IPS DF 4.7 (cell line): Measurements from ENCODE around the gene KIF21B.

Source experiments
- DNase-seq: peaks from one replicate; pipeline ENCODE4 v3.0.0-alpha.2; 2013; ENCODE audit warnings: low spot score; ENCODE audit errors: extremely low read depth

The KIF21B gene

DNA sequence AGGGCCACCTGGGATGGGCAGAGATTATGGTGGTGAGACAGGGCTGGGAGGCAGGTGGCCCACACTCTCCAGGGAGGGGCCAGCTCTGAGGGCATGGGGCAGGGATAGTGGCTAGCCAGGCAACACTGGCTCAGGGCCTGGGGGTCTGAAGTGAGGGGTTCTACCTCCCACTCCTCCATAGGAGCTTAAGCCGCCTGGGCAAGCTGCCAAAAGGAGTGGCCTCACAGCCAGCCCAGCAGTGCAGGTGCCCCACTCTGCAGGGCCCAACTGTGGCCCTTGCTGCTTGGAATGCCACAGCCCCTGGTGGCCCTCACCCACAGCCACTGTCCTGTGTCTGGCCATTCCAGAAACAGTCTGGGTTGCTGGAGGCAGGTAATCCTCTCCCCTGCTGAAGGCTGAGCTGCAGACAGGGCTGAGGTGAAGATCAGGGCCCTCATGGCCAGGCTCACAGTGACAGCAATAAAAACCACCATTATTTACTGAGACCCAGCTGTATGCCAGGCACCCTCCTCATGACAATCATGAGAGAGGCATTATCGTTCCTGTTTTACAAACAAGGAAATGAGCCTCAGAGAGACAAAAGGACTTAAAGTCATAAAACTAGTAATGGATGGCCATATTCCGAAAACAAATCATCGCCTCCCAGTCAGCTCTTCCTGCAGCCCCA lies 31.0 kb downstream of the KIF21B start:
- DNase-seq, result no peak

DNA sequence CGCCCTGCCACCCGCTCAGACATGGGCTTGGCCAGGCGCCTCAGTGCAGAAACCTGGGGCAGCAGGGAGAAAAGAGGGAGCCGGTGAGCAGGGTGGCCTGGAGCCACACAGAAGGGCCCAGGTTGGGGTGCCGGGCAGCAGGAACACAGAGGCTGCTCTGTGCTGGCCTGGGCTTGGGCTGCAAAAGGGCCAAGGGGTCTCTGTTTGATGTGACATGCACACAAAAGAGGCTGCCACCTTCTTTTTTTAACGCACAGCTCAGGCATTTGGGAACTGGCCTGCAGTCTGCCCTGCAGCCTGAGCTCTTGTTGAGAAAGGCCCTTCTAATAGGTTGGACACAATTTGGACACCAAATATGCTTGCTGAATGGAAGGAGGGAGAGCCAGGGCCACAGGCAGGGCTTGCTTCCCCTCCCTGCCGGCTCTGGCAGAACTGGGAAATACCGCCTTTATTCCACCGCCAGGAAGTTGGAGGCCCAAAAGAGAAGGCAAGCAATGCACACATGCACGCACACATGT lies 32.4 kb downstream of the KIF21B start:
- DNase-seq, result no peak

DNA sequence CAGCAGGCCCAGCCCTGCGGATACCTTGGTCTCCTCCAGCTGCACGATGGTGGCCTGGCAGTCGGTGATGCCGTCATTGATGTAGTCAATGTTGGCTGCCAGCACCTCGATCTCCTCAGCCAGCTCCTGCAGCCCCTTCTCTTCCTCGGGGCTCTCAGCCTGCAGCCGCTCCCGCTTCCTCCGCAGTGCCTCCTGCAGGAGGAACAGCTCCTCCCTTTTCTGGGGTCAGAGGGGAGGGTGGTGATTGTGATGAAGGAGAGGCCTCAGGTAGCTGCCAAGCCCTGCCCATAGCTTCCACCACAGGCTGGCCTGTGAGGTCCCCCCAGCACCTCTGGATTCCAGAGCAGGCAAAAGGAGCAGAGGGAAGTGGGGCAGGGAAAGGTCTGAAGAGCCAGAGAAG lies 33.4 kb downstream of the KIF21B start:
- DNase-seq, result no peak

DNA sequence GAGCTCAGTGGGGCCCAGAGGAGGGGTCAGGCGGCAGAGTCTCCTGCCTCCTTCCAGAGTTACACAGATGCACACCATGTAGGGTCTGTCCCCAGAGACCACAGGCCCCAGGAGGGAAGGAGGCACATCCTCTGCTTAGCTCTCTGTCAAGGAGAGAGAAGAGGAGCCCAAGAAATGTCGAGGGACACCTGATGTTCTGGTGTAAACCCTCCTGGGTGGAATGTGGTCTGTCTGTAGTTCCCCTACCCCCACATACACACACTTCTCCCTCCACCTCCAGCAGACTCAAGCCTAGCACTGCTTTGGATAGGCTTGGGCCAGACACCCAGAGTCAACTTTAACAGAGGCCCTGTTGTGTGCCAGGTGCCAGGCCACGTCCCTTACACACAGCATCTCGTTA lies 34.2 kb downstream of the KIF21B start:
- DNase-seq, result no peak

DNA sequence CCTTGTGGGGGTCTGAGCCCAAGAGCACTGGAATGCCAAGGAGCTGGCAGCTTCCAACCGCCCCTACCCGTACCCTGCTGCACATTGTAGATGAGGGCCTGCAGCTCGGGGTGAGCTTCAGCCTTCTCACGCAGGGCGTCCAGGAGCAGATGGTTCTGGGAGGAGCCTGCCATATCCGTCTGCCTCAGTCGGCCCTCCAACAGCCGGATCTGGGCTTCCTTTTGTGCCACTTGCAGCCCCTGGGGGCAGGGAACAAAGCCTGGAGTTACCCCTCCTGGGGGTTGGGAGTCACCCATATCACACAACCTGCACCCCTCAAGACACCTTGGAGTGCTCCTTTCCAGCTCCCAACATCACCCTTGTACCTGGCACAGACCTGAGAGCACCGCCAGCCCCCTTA lies 34.8 kb downstream of the KIF21B start:
- no peak for DNase-seq

DNA sequence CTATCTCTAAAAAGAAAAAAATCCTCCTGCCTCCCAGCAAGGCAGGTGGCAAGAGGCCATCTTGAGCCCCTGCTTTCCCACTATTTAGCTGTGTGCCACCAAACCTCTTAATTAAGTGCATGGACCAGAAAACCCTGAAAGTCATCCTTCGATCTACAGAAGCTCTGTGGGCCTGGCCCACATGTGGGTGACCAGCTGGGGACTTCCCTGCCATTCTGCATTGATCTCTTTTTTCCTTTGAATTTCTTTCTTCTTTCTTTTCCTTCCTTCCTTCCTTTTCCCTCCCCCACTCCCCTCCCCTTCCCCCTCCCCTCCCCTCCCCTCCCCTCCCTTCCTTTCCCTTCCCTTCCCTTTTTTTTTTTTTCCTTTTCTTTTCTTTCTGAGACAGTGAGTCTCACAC lies 38.0 kb downstream of the KIF21B start:
- DNase-seq, result no peak

DNA sequence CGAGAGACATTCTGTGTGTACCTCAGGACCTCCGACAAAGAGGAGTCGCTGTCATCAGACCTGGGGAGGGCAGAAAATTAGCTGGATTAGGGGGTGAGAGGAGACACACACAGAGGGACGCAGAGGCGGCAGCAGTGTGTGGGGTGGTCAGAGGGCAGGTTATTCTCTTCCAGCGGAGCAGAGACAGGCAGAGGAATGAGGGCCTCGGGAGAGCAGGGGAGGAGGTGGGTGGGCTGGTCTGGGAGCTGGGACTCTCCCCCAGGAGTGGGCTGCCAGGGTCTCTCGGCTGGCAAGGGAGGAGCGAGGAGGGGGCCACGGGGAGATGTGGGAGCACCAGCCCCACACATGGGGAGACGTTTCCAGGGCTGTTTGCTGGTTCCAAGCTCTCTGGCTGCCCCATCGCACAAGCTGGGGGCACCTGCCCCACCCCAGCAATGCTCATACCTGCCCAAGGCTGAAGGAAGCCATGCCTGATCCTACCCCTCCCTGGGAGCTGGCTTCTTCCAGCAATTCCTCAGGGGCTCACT lies 40.4 kb downstream of the KIF21B start:
- DNase-seq, result no peak

DNA sequence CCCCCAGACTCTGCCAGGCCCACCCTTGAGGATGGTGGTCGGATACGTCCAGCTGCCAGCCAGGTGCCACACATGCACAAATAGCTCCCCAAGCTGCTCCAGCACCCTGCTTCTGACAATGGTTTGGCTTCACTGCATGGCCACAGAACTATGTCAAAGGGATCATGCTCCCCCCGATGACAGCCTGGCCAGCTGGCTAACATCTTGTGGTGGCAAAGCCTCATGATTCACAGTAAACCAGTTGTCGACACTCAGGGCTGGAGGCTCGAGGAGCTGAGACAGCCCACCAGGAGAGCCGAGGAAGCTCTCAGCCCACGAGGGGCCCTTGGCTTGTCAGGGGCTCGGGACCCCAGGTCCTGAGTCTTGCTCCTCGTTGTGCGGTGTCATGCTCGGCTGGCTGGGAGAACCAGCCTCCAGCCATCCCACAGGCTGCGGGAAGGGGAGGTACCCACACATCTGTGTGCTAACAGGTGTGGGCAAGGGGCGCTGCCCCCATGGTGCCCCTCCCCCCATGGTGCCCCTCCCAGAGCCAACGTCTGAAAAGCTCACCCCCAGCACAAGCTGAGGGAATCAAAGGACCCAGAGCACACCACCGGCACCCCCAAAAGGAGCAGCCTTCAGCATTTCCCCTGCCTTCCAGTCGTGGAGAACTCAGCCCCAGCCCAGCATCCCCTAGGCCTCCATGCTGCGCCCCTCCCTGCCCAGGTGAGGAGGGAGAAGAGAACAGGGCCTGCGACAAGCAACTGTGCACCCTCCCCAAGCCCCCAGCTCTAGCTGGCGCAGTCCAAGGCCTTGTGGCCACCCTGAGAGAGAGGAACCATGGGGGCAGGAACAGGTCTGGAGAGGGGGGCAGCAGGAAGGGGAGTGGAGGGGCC lies 41.2 kb downstream of the KIF21B start:
- DNase-seq, result no peak

DNA sequence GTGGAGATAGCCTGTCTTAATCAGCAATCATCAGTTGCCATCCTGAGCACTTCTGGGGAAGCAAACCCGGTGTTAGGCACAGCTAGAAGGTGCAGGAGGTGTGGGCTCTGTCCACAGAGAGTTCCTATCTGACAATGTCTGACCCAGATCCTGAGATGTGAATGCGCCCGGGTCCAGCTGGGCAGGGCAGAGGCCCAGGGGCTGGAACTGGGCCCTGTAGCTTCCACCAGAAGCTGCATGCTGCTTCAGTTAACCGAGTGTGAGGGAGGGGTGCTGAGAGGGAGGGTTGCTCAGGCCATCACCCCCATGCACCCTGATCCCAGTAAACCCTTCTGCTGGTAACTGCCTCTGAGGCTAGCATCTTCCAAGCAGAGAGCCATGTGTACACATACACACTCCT lies 42.2 kb downstream of the KIF21B start:
- no peak for DNase-seq

DNA sequence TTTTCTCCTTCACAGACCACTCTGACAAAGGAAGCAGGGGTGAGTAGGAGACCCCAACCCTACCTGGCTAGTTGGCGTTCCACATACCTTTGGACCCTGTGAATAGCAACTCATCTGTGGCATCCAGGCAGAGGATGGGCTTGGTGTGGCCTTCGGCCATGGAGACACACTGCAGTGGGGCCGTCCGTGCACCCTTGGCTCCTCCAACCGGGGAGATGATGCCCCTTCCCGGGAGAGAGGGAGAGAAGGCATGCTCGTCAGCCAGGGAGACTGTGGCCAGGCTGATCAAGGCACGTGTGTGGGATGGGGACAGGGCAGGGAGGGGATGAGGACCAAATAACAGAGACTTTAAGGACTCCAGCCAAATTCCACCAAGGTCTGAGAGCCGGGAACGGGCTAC lies 42.6 kb downstream of the KIF21B start:
- DNase-seq, result no peak

DNA sequence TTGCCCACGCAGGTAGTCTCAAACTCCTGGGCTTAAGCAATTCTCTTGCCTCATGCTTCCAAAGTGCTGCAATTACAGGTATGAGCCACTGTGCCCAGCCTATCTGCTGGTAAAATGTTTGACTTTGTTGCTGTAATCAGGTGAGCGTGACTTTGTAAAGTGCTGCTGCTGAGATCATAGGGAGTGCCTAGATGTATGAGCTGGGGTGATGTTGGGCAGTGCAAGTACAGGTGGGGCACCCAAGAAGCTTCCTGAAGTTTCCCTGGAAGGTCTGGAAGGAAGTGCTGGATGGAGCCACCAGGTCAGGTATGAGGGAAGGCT lies 43.1 kb downstream of the KIF21B start:
- DNase-seq, result no peak

DNA sequence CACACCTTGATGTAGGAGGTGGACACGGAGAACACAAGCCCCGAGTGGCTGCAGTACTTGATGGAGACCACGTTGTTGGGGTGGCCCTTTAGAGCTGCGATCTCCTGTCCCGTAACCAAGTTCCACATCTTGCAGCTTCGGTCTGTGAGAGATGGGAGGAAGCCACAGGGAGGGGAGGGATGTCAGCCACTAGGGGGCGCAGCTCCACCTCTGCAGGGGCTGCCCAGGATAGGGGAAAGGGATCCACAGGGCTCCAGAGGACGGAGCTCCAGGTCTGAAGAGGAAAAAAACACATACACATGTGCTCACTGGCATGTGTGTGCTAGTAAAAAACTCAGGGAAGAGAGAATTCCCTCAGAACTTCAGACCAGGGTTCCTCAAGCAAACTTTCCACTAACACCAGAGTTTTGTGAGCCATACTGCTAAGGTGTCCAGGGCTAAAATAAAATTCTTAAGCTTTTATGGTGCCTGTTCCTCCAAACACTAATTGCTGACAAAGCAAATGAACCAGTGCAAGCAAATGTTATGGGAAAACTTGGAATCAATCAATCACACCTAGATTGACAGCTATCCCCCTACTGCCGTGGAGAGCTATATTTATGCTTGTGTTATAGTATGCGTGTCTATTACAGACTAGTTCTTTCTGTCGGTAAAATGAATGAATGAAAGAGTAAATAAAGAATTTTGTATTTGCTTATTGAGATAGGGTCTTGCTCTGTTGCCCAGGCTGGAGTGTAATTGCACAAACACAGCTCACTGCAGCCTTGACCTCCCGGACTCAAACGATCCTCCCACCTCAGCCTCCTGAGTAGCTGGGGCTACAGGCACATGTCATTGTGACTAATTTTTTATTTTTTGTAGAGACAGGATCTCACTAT lies 43.7 kb downstream of the KIF21B start:
- DNase-seq, result no peak

DNA sequence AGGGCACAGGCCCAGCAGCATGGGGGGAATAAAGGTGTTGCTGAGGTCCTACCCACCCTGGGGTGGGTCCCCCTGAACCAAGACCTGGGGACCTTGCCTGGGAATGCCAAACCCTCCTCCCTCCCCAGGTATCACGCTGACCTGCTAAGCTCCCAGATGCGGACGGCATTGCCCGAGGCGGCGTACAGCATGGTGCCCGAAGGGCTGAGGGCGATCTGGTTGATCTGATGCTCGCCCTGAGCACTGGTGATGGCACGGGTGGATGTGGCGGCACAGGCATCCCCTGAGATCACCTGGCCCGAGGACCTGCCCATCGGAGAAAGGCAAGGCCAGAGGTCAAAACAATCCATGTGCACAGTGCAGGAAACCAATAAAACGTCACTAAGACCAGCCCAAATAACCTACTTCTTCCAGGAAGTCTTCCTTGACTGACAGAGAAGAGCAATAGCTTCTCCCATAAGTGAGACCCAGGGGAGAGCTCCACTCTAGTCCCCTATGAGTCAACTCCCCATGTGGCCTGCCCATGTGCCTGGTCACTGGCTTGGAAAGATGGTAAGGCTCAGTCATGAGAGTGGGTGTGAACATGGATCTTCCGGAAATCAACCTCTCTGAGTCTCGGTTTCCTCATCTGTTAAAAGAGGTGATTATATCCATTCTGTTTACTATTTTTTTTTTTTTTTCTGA lies 46.3 kb downstream of the KIF21B start:
- DNase-seq, result no peak

DNA sequence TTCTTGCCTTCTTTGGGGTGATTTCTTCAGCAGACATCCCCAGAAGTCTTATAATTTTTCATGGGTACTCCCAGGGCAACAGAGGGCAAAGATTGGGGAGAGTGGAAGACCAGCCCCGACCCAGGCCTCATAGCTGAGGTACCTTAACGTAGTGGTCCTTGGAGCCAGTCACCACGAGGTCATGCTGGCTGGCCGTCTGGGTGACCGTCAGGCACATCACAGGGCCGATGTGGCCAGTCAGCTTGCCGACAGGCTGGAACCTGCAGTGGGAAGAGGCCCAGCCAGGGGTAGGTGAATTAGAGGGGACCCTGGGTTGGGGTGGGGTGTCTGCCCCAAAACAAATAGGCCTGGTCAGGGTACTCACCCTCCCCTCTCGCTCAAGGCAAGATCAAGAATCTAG lies 46.9 kb downstream of the KIF21B start:
- DNase-seq, result no peak

DNA sequence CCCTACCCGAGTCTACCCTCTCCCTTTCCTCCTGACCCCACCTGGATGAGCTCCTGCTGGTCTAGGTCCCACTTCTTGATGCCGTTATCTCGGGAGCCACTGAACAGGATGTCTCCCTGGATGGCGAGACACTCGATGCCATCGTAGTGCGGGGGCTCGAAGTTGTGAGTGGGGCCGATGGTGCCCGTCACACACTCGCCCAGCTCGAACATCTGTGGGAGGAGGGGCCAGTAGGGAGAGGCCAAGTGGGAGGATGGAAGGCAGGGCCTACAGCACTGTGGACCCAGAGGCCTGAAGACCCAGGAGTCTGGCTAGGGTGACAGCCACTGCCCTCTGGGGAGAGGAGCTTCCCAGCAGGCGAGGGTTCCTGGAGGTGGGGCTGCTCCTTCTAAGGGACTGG lies 48.1 kb downstream of the KIF21B start:
- no peak for DNase-seq

DNA sequence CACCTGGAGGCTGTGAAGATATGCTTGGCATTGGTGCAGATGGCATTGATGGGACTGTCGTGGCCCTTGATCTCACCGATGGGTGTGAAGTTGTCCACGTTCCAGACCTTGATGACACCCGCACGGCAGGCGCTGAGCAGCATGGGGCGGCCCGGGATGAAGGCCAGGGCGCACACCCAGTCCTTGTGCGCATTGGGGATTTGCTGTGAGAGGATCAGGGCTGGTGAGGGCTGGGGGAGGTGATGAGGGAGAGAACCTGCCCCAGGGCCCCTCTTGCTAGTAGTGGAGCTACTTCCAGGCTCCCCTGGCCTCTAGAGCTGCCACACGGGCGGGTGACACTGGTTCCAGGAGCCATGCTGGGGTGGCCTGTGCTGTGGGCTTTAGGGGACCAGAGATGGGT lies 48.8 kb downstream of the KIF21B start:
- no peak for DNase-seq

DNA sequence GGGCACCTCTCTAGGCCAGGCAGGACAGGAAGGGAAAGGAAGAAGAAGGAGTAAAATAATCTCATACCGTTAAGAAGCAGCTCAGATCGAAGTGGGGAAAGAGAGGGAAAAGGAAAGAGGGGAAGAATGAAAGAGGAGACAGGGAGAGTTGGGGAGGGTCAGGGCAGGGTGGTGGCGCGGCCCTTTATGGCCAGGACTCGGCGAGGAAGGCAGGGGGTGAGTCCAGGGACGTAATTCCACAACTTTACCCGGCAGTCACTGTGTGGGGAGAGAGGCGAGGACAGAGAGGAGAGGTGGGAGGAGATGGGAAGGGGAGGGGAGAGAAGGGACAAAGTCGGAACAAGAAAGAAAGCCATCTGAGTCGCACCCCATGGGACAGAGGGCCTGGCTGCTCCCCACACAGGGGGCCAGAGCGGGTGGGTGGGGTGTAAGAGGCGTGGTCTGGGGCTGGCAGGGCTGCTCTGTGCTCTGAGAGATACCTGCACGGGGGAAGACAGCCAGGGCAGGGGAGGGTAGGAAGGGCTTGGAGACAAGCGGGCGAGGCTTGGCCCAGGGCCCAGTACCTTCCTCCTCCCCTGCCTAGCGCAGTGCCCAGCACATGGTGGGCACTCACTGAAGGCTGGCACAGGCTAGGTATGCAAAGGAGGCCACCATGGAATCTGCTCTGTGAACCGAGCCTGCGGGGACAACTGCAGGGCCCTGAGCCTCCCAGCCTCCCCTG lies 49.4 kb downstream of the KIF21B start:
- no peak for DNase-seq

DNA sequence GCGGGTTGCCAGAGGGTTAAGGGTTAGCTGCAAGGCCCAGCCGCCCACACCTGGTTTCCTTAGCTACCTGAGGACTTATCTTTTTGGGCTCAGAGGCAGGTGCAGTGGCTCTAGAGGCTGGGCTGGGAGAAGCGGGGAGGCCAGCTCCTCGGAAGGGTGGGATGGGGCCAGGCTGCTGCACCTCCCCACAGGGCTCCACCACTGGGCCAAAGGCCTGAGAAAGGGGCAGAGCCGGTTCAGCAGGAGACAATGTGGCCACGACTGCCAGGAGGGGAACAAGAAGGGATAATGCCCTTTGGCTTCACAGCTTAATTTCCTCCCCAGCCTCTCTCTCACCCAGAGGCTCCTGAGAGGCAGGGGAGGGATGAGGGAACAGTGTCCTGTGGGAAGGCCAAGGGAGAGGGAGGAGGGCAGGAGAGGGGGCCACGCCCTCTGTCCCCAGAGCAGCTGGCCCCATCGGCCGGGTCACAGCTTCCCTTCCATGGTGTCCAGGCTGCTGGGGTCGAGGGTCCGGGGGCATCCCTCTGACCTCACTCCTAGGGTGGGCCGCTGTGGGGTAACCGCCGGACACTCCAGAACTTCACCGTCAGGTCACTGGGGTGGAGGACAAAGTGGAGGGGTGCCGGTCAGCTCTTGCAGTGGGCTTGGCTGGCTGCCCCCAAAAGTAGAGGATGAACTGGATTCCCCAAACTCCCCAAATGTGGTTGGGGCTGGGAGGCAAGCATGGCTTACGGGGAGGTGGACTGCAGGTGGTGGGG lies 50.4 kb downstream of the KIF21B start:
- no peak for DNase-seq

DNA sequence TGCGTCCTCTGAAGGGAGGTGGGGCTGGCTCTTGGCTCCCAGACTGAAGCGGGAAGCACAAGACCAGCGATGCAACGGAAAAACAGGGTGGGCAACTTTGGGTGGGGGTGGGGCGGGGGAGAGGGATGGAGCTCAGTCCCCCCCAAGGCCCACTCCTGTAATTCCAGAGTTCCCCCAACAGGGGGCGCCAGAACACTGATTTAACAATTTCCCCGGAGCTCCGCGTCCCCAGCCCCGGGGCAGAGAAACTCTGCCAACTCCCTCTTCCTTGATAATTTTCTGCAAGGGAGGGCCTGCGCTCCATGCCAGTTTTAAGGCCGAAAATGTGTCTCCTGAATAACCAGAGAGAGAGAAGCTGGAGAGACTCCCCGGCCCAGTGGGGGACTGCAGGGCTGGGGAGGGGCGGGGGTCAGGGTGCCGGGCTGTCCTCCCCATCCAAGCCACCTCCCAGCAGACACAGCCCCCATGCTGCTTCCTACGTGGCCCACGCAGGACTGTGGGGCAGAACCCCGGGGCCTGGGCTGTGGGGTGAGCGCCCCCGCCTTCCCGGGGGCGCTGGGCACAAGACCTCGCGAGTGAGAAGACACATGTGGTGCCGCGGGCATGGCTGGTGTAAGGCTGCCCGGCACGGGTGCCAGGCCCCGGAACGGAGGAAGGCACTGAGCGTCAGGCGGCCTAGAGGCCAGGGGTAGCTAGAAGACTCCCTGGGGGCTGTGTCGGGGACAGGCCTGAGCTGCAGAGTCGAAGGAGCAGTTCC lies 51.4 kb downstream of the KIF21B start:
- DNase-seq, result no peak
